GM10847 (cell line): ENCODE results near the gene WRNIP1.

Experiments
- POLR2A ChIP-seq: IDR thresholded peaks from 2 replicates; pipeline ENCODE4 v1.6.1; 2011; ENCODE audit not compliant: insufficient read length; ENCODE audit errors: extremely low read depth

WRNIP1 gene

GRCh38 chr6:2783188-2783963 is 18.2 kb downstream of the WRNIP1 start:
- no peak for TF ChIP-seq POLR2A

- no peak for TF ChIP-seq POLR2A
Observed at GRCh38 chr6:2784061-2784460, 18.9 kb downstream of the WRNIP1 start.

- TF ChIP-seq POLR2A: no peak
Observed at GRCh38 chr6:2784930-2785329, 19.7 kb downstream of the WRNIP1 start.

- TF ChIP-seq POLR2A: no peak
Observed at GRCh38 chr6:2786269-2786668, 21.1 kb downstream of the WRNIP1 start.

GRCh38 chr6:2790588-2791449 is 25.6 kb downstream of the WRNIP1 start:
- TF ChIP-seq POLR2A: no peak

GRCh38 chr6:2791450-2791974 is 26.3 kb downstream of the WRNIP1 start:
- no peak for TF ChIP-seq POLR2A

- no peak for TF ChIP-seq POLR2A
Observed at GRCh38 chr6:2792330-2793110, 27.3 kb downstream of the WRNIP1 start.

- TF ChIP-seq POLR2A: no peak
Observed at GRCh38 chr6:2793534-2794151, 28.4 kb downstream of the WRNIP1 start.

- no peak for TF ChIP-seq POLR2A
Observed at GRCh38 chr6:2794171-2794730, 29.1 kb downstream of the WRNIP1 start.

GRCh38 chr6:2795162-2795561 is 30.0 kb downstream of the WRNIP1 start:
- no peak for TF ChIP-seq POLR2A

- TF ChIP-seq POLR2A: no peak
Observed at GRCh38 chr6:2795956-2796355, 30.8 kb downstream of the WRNIP1 start.

GRCh38 chr6:2796861-2797260 is 31.7 kb downstream of the WRNIP1 start:
- TF ChIP-seq POLR2A: no peak

GRCh38 chr6:2797564-2798031 is 32.4 kb downstream of the WRNIP1 start:
- TF ChIP-seq POLR2A: no peak

GRCh38 chr6:2798586-2799134 is 33.5 kb downstream of the WRNIP1 start:
- TF ChIP-seq POLR2A: no peak
